ENCODE results near the gene SNAPIN. TPM values are rescaled to one million over a fixed set of nuclear protein-coding genes. Genes with fewer than 3 reads are reported as not detected.

The SNAPIN gene
- total RNA-seq: 58.3 and 61.5 TPM in 2 replicates

DNA sequence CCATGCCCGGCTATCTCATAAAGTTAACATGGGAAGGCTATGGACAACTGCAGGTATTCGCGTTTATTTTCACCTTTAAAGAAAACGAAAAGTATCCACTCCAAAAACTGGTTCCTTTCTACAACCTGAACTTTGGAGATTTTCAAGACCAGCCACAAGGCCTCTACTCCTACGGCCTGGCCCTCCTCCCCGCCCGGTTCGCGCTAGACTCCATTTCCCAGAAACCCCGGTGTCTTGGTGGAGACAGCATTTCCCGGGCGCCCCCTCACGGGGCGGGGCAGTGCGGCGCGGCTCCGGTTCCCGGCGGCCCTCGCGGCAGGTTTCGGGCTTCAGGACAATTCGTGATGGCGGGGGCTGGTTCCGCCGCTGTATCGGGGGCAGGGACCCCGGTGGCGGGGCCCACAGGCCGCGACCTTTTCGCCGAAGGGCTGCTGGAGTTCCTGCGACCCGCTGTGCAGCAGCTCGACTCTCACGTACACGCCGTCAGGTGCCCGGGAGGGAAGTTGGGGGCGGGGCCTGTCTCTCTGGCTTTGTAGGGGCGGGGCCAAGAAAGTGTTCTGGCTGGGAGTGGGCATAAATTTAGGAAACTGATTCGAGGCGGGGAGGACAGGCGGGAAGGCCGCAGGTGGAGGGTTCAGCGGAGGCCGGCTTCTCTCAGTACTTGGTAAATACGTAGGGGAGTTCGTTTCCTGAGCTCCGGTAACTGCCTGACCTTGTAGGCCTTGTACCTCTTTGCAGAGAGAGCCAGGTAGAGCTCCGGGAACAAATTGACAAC lies at the start of gene SNAPIN:
TSS of gene SNAPIN (plus strand) at position 304 of the 775 bp plus-strand sequence. CDS start at position 345, 41 bp downstream.

DNA sequence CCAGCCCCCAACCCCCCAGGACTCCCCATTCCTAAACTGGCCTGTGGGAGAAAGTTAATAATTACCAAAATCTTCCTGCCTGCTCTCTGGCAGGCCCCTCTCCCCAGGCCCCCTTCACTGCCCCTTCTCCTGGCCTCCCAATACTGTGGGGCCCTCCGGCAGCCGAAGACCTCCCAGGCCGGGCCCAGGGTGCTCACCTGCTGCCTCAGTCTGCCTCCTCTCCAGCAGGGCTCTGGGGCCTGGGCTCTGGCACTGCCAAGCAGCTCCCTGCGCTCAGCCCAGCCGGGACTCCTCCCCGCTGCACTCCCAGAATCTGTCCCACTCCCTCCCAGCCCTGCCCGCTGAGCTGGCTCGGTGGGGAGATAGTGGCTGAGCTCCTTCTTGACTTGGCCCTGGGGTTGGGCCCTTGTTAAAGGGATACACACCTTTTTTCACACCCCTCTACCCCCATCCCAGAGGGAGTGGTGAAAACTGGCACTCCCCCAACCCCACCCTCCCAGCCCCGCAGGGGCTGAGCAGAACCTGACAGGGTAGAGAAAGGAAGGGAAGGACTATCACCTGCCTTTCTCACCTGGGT lies 45.7 kb upstream of the SNAPIN start, which contains the start of gene S100A16:
TSS of gene S100A16 (minus strand) at position 383 of the 577 bp plus-strand sequence. CDS start 4,986 bp downstream, outside the sequence.

GRCh38 chr1:153616144-153616916 lies 42.2 kb upstream of the SNAPIN start, which contains the start of gene S100A14:
Gene S100A14 (minus strand): TSS chr1:153616325. CDS start chr1:153615858, 467 bp downstream.

GRCh38 chr1:153626904-153627714 lies 31.4 kb upstream of the SNAPIN start, which contains the start of gene S100A13:
Gene S100A13 (minus strand): TSS chr1:153627505. CDS start chr1:153626472, 1,033 bp downstream.

DNA sequence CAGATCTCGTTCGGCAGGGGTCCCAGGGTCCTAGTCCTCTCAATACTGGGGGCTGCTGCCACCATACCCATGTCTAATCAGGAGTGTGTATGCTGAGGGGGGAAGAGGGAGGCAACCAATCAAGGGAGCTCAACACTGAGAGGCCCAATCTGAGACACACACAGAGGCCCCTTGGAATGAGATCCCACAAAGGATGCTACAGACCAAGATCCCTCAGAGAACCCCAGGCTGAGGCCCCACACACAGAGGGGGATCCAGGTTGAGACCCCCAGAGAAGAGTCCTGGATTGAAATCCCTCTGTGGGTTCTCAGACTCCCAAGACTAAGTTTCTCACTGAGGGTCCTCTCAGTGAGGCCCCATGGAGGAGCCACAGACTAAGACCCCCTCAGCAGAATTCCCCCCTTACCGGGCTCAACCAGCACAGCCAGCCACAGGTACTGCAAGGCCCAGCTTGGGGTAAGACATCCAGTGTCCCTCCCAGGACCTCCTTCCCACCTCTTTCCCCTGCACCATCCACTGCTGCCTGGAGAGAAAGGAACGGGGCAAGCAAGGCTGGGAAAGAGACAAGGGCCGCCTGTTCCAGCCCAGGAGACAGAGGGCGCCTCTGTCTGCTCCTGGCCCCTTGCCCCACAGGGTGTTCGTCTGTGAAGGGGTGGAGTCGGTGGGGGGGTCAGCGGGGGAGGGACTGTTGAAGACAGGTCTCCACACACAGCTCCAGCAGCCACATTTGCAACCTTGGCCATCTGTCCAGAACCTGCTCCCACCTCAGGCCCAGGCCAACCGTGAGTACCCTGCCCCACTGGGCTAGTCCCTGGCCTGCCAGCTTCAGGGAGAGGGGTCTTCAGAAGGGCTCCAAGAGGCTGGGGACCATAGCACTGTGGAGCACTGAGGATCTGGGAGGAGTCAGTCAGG lies 30.5 kb upstream of the SNAPIN start, which contains the start of gene S100A1:
TSS of gene S100A1 (plus strand) at position 720 of the 912 bp plus-strand sequence. CDS start 2,088 bp downstream, outside the sequence.

DNA sequence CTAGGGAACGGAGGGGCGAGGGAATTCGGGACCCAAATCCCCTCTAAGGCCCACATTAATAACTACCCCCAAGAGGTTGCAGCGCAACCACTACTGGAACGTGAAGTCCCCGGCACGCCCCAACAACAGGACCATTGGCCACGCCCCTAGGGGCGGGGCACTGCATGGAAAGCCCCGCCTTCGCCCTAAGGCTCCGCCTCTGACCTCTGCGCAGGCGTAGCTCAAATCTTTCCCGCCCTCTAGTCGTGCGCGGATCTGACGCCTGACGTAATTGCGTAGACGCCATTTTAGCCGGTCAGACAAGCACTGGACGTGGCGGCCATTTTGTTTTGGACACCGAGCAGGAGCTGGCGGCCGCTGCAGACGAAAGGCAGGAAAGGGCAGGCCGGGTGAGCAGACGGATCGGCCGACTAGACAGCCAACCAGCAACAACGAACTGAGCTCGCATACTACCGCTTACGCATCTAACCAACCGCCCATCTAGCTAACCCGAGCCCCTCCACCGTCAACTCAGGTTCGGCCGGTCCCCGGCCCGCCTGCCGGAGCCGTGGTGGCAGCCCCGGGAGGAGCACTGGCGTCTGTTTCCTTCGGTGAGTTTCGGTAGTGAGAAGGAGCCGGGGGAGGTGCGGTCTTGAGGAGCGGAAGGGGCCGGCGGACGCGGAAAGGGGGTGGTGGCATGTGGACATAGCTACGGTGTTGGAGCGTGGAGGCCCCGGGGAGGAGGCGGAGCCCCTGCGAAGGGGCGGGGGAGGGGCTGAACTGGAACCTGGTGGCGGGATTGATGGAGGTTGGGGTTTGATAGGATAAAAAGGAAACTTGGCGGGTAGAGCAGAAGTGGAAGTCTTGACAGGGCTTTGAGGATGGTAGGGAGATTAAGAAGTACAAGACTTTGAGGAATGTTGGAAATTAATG lies 24.5 kb upstream of the SNAPIN start, which contains the start of gene CHTOP:
TSS of gene CHTOP (plus strand) at position 313 of the 912 bp plus-strand sequence. CDS start 2,523 bp downstream, outside the sequence.

DNA sequence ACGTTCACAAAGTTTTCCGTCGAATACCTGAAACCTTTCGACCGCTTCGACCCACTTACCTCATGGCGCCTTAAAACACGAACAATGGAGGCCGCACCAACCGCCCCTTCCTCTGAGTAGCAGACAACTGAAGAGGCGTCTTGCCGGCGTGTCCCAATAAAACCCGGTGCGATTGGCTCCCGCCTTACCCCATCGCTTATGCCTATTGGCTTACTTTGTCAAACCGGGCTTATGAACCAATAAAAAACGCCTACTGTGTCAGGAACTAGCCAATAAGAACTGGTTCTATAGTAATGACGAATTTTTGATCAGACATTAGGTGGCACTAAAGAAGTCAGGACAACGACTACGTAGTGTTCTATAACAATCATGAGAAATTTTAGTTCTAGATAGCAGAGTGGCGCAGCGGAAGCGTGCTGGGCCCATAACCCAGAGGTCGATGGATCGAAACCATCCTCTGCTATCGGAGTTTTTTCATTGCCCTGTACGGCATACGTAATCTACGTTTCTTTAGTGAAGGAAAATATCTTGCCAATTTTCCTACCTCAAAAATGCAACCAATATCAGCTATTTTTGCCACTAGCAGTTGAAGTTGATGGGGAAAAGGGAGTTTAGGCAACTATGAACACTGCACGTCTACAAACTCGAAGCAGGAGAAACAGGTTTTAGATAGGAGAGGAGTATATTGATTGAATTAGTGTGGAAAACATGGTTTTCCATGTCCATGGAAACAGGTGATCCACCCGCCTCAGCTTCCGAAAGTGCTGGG lies 12.5 kb downstream of the SNAPIN start, which contains the start of gene ILF2:
TSS of gene ILF2 (minus strand) at position 135 of the 769 bp plus-strand sequence. CDS start at position 64, 71 bp downstream.

DNA sequence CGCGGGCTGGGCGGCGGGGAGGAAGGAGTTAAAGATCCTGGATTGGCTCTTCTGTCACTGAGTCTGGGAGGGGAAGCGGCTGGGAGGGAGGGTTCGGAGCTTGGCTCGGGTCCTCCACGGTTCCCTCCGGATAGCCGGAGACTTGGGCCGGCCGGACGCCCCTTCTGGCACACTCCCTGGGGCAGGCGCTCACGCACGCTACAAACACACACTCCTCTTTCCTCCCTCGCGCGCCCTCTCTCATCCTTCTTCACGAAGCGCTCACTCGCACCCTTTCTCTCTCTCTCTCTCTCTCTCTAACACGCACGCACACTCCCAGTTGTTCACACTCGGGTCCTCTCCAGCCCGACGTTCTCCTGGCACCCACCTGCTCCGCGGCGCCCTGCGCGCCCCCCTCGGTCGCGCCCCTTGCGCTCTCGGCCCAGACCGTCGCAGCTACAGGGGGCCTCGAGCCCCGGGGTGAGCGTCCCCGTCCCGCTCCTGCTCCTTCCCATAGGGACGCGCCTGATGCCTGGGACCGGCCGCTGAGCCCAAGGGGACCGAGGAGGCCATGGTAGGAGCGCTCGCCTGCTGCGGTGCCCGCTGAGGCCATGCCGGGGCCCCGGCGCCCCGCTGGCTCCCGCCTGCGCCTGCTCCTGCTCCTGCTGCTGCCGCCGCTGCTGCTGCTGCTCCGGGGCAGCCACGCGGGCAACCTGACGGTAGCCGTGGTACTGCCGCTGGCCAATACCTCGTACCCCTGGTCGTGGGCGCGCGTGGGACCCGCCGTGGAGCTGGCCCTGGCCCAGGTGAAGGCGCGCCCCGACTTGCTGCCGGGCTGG lies 20.2 kb downstream of the SNAPIN start, which contains the start of gene NPR1:
TSS of gene NPR1 (plus strand) at position 170 of the 818 bp plus-strand sequence. CDS start at position 591, 421 bp downstream.

Other genes with a start within 250 kb of the SNAPIN start
- not detected in 2 replicates for gene S100A7A, start 242.2 kb upstream of the SNAPIN start, total RNA-seq
- not detected in 2 replicates for gene S100A7, start 198.1 kb upstream of the SNAPIN start, total RNA-seq
- 349 and 885 TPM in 2 replicates for gene S100A6, start 122.7 kb upstream of the SNAPIN start, total RNA-seq
- not detected in 2 replicates for gene S100A5, start 117.8 kb upstream of the SNAPIN start, total RNA-seq
- gene S100A4, start 112.9 kb upstream of the SNAPIN start, total RNA-seq: 15.8 and 25.1 TPM in 2 replicates
- gene S100A3, start 109.4 kb upstream of the SNAPIN start, total RNA-seq: 3.7 and 7.1 TPM in 2 replicates
- 8.0 and 18.1 TPM in 2 replicates for gene S100A2, start 92.9 kb upstream of the SNAPIN start, total RNA-seq
- 125 and 475 TPM in 2 replicates for gene S100A16, start 45.6 kb upstream of the SNAPIN start, total RNA-seq
- gene S100A14, start 42.4 kb upstream of the SNAPIN start, total RNA-seq: 1.4 and 3.4 TPM in 2 replicates
- gene S100A13, start 31.2 kb upstream of the SNAPIN start, total RNA-seq: 64.0 and 367 TPM in 2 replicates
- gene S100A1, start 30.3 kb upstream of the SNAPIN start, total RNA-seq: 0.72 TPM in 1 of 2 replicates, not detected in the other
- 41.9 and 53.7 TPM in 2 replicates for gene CHTOP, start 24.6 kb upstream of the SNAPIN start, total RNA-seq
- 147 and 258 TPM in 2 replicates for gene ILF2, start 12.3 kb downstream of the SNAPIN start, total RNA-seq
- gene NPR1, start 20.0 kb downstream of the SNAPIN start, total RNA-seq: 0.52 and 1.0 TPM in 2 replicates
- 18.9 and 20.7 TPM in 2 replicates for gene INTS3, start 69.3 kb downstream of the SNAPIN start, total RNA-seq
- gene SLC27A3, start 116.7 kb downstream of the SNAPIN start, total RNA-seq: 5.0 and 8.4 TPM in 2 replicates